CD4-positive, alpha-beta T cell treated with Interleukin-4 for 1 hour (primary cell): ENCODE data around the gene APOA1.
"Not testable (repeated sequence)": the region's sequence is repeated elsewhere in the genome, so short reads cannot be mapped to it uniquely, and the experiment has no call there.

Experiments used
- DNase-seq, 2 donors: peaks; one replicate each; pipeline ENCODE4 v3.0.0-alpha.2; 2020 to 2022

APOA1 gene

DNA sequence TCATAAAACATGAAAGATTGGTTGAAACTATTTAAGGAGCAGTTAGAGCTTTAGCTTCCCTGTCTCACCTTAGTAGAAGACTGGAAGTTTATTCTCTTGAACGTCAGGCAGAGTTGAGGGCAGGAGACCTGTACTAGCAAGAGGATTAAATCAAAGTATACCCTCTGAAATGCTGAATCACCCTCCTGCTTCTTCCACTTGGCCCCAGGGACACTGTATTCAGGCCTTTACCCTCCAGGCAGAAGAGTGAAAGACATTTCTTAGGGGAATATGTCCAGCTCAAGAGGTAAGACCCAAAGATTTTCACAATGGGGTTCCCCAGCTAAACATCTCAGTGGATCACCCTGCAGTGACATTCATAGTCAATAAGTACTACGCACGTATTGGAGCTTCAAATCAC lies 26.2 kb downstream of the APOA1 start:
- DNase-seq, result no peak

DNA sequence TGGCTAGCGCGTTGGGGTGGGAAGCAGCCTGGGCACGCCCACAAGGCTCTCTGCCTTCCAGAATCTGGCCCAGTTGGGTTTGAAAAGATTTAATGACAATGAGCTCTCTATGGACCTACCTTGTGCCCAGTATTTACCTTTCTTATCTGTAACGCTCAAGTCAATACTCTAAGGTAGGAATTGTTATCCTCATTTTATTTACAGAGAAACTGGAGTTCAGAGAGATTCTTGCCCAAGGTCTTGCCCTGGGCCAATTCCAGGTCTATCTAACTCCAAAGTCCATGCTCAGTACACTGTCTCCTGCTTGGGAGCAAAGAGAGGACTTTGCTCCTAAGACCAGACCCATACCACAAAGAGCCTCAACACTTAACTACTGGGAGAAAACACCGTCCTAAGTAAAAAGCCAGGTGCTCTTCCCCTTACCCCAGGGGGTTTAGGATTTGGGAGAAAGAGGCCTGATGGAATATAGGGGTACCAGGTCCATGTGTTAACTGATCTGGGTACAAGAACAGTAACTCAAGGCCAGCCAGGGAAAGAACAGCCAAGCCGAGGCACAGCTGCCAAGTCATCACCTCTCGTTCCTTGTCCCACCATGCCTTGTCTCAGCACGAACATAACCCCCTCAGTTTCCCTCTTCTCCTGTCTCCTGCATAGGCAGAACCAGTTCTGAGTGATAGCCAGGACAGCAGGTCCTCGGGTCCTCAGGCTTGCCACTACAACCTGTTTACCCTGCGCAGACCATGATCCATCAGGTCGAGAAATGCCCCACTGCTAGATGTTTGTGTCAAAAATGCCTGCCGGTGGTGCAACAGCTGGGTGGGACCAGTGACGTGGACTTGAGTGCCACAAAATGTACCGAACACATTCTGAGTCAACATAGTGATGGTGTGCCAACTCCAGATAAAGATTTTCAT lies 28.9 kb downstream of the APOA1 start:
- no peak for DNase-seq

DNA sequence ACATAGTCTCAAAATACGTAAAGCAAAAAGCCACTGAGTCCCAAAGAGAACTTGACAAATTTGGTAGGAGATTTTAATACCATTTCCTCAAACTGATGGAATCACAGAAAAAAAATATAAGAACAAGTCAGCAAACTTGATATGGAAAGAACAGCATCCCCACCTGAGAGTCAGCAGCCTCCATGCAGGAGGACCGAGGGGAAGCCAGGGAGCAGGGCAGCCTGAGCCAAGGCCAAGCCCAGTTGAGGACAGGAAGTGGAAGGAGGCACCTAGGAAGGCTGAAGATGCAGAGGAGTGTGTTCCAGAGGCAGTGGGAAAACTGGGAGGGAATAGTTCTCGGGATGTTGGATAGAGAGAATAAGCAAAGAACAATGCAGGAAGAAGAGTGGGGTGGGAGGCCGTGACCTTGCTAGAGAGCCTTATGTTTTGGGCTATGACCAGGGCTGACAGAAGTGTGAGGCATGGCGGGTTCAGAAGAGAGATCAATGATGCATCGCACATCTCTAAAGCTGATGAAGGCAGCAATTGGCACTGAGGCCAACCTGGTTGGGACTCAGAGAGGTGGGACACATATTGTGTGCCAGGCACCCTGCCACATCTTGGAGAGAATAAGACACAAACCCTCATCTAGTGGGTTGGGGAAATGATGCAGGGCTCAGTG lies 29.7 kb downstream of the APOA1 start:
- DNase-seq, result no peak

DNA sequence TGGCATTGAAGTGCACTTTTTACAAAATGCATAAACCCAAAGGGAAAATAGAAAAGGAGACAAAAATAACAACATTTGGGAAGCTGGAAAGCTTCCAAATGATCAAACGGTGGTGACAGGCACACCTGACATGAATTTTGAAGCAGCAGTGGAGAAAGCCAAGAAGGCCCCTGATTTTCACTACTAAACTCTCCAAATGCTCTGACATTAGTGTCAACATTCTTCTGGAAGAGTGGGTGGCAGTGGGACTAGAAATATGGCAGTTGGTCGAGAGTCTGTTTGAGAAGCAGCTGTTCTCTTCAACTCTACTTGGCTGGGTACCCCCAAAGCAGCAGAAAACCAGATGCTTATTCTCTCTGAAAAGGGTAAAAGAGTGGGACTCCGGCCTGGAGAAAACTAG lies 33.4 kb downstream of the APOA1 start:
- no peak for DNase-seq

DNA sequence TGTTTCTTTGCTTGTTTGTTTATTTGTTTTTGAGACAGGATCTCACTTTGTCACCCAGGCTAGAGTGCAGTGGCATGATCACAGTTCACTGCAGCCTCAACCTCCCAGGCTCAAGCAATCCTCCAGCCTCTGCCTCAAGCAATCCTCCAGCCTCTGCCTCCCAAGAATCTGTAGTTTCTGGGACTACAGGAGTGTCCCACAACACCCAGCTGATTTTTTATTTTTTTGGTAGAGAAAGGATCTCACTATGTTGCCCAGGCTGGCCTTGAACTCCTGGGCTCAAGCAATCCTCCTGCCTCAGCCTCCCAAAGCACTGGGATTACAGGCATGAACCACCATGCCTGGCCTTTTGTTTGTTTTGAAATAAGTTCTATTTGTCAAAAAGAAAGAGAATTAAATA lies 35.8 kb downstream of the APOA1 start:
- DNase-seq, result not testable (repeated sequence)

DNA sequence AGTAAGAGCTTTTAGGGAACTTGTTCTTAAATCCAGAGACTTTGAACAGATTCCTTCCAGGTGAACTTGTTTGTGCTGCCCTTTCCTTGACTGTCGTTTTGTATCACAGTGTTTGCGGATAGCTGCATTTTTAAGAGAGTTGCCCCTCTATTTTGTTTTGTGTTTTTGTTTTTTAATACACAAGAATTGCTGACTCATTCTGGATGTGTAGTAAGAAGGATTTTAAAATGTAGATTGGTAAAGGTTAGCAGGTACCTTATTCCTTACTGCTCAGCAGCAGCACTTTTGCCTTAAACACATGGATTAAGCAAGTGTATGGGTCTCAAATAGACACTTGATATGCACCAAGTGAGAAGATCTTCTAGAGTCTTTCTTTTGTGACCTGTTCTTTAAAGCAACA lies 36.8 kb downstream of the APOA1 start:
- no peak for DNase-seq

DNA sequence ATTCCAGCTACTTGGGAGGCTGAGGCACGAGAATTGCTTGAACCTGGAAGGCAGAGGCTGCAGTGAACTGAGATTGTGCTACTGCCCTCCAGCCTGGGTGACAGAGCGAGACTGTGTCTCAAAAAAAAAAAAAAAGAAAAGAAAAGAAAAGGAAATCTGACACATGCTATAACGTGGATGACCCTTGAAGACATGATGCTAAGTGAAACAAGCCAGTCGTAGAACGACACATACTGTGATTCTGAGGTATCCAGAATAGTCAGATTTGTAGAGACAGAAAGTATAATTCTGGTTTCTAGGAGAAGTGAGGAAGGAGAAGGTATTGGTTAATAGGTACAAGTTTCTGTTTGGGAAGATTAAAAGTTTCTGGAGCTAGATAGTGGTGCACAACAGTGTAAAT lies 39.1 kb downstream of the APOA1 start:
- no peak for DNase-seq

DNA sequence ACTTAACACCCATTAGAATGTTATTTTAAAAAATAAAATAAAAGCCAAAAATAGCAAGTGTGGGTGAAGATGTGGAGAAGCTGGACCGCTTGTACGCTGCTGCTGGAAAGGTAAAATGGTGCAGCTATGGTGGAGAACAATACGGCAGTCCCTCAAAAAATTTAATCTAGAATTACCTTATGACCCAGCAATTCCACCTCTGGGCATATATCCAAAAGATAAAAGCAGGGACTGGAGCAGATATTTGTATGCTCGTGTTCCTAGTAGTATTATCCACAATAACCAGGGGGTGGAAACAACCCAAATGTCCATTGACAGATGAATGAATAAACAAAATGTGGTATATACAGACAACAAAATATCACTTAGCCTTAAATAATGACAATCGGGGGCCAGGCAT lies 39.6 kb downstream of the APOA1 start:
- no peak for DNase-seq

DNA sequence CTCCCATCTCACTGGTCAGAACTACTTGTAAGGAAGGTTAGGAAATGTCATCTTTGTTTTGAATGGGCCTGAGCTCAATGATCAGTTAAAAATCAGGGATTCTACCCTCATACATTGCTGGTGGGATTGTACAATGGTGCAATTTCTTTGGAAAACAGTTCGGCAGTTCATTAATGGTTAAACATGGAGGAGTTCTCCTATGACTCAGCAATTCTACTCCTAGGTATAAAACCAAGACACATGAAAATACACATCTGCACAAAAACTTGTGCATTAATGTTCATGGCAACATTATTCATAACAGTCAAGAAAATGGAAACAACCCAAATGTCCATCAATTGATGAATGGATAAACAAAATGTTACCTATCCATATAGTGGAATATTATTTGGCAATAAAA lies 40.9 kb downstream of the APOA1 start:
- no peak for DNase-seq

DNA sequence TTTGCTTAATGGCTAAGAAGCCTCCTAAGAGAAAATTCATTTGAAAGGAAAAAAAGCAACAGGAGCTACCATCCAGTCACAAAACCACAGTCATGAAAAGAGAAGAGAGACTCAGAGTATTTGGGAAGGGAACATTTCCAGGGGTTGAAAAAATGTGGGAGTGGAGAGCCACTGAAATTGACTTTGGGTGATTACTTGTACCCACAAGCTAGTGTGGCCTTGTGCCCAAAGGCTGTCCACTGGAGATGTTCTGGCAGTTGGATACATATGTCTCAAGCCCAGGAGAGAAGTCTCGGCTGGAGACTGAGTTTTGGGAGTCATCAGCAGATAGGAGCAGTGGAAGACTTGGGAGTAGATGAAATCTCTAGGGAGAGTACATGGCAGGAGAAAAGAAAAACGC lies 42.6 kb downstream of the APOA1 start:
- no peak for DNase-seq

DNA sequence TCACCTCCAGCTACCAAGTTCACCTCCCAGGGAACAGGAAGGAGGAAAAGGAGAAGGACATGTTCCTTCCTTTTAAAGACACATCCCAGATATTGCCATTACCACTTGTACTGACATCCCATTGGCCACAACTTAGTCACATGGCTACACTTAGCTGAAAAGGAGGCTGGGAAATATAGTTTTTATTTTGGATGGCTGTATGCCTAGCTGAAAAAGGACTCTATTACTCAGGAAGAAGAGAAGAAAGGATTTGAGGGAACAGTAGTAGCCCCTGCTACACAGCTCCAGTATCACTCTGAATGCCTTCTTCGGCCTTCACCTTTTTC lies 43.7 kb downstream of the APOA1 start:
- DNase-seq, result no peak

DNA sequence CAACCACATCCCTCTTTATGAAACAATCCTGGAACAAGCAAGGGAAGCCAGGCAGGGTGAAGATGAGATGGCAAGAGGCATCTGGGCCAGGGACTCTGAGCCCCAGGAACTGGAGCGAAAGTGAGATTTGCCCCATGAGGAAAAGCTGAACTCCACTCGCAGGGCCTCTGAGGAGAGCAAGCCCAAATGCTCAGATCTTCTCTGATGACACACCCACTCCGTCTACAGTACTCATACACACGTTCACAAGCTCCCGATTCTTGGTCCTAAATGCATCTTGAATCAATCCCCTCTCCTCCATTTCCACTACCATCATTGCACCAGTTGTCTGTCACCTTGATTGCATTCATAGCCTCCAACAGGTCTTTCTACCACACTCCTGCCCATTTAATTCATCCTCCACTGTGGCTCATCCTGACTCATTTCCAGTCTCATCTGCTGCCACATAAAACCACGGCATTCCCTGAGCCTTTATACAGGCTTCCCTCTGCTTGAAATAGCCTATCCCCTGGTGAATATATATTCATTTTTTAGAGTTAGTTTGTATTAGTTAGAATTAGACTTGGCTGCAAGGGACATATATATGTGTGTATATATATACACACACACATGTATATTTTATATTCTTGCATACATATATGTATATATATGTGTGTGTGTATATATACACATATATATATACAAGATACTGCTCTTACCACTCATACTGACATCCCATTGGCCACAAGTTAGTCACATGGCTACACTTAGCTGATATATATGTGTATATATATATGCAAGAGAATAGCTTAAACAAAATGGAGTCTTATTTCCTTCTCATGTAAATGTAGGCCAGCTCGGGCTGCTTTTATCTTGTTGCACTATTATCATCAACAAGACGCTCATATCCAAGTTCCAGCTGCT lies 44.3 kb downstream of the APOA1 start:
- no peak for DNase-seq

DNA sequence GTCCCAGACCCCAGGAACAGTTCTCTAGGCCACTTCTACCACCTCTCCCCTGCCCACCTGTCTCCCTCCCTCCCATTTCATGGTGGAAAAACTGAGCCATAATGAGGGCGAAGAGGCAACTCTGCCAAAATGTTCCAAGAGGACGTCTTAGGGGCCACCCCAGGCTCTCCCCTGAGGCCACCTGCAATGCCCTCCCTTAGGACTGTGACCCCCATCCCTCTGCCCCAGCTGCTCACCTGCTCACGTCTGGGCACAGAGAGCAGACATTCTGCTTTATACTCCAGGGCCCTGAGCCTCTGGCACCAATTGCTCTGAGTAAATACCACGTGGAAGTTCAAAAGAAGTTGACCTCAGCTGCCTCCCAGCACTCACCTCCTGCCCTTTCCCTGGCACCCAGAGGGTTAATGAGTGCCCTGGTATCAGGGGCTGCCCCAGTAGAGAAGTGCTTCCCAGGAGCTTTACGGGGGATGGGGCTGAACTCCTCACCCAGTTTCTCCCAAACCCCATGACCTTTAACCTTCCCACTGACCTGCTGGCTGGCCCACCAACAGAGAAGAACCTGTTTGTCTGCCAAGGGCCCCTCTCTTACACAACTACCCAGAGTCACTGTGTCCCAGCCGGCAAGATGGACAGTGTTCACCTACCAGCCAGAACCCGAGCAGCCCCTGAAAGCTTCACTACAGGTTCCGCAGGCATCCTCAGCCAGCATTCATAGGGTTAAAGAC lies 45.1 kb downstream of the APOA1 start:
- no peak for DNase-seq

DNA sequence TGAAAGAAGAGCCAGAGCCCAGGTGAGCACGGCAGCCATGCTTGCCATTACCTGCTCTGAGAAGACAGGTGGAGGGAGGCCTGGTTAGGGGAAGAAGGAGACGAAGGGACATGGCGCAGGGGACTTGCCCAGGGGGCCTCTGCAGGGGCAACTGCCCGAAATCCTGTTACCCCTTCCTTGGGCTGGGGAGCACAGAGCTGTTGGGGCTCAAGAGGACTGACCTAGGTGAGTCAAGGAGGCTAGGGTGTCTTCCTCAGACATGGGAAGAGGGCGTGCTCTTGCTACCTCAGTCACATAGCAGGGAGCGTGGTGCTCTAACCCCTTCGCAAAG lies 45.6 kb downstream of the APOA1 start, which contains the start of gene APOA5:
APOA5 (minus strand) TSS at position 67 of the 331 bp plus-strand sequence; CDS start at position 48, 19 bp downstream.
- no peak for DNase-seq

DNA sequence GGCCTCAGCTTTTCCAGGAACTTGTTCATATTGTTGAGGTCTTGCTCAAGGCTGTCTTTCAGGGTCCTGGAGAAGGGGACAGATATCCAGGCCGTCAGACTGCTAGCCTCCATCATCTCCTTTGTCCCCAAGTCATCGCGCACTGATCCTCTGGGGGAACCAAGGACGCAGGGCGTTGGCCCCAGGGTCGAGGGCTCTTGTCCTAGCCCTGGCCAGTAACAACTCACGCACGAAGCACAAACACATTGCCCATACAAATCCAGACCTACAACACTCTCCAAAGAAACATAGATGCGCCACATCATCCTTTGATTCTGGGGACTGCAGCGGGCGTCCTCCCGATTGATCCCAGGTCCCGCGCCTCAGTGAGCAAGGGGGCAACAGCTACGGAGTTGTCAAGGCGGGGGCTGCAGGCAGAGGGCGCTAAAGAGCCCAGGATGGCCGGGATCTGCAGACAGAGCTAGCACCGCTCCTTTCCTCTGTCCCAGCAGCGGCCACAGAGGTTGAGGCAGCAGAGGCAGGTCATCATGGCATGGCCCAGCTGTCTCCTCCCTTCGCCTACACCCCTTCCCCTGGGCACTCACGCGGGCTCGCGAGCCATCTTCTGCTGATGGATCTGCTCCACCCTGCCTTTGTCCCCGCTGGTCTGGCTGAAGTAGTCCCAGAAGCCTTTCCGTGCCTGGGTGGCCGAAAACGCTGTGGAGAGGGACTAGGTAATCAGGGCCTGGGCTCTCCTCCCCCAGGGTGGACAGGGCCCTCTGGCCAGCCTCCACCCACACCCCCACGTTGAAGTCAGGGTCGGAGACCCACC lies 46.2 kb downstream of the APOA1 start:
- peak; percentile 73 to 77 for DNase-seq

DNA sequence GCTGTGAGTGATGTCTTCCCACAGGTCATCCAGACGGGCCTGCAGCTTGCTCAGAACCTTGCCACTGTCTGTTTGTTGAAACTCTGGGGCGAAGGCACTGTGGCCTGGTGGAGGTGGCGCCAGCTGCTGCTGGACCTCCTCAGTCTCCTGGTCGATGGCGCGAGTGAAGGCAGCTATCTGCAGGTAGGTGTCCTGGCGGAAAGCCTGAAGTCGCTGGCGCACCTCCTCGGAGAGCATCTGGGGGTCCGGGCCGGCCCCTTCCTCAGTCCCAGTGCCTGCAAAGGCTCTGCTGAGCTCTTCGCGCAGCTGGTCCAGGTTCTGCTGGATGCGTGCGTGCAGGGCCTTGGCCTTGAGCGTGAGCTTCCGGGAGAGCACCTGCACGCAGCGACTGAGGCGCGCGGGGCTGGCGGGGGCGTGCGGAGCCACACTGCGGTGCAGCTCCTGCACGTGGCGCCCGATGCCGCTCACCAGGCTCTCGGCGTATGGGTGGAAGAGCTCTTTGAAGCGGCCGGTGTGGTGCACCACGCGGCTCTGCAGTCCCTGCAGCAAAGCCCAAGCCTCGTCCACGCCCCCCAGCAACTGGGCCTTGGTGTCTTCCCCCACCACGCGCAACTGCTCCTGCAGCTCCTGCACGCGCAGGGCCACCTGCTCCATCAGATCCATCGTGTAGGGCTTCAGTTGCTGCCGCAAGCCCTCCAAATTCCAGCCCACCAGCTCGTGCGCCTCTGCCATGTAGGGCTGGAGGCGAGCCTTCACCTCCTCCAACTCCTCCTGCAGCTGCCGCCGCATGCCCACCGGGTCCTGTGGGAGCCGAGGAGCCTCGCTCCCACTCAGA lies 47.0 kb downstream of the APOA1 start:
- DNase-seq, result no peak

DNA sequence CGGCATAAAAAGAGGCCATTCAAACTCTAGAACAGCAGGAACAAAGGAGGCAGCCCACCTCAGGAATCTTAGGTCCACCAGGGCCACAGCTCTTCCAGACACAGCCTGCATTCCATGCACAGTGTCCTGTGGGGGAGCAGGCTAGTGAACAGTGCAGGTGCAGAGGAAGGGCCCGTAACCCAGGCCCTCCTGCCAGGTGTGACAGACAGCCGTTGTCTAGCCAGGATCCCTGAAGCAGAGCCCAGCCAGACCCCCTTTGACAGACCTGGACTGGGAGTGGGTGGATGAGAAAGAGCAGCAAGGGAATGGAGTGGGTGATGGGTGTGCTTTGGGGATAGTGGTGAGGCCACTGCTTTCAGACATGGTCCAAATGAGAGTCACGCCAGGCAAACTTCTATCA lies 48.4 kb downstream of the APOA1 start:
- no peak for DNase-seq

DNA sequence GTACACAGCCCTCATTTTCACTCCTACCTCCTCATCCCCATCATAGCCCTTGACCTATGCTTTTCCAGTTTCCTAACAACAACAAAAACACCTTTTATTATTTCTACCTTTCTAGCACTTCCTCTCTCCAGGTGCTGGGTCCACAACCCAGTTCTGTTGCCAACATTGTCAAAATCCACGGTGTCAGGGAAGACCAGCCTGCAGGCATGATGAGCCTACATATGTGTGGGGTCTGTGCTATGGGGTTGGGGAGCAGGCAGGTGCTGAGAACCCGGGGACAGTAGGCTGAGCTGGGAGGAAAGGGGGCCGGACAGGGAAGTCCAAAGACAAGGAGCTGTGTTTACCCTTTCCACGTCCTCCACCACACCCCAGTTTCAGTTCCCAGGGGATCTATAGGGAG lies 48.9 kb downstream of the APOA1 start:
- no peak for DNase-seq

DNA sequence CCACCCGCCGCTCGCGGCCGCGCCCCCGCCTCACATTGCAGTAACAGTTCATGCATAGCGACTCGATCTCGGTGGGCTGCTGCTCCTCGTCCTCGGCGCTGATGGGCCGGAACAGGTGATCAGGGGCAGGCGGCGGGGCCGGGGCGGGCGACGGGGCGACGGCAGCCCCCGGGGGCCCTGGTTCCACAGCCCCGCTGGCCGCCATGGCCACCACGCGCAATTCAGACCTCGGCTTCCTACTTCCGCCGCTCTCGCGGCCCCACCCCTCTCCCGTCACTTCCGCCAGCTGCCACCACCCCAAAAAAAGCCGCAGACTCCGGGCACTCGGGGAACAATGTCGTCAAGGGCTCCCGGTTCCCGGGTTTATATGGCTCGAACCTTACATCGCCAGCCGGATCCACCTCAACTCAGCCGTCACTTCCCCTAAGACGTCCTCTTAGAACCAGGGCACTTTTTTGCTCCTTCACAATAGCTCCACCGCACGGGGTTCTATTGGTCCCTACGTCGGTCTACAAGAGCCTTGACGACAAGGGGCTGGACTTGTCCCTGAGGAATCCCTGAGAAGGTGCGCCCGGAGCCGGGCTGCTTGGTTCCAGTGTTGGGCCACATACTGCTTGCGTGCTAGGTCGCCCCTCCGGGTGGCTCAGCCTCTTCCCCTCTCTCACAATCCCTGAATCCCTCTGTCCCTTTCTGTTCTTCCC lies 49.5 kb downstream of the APOA1 start, which contains the start of gene ZPR1:
ZPR1 (minus strand) TSS at position 238 of the 701 bp plus-strand sequence; CDS start at position 205, 33 bp downstream.
- peak; percentile 87 to 89 for DNase-seq

DNA sequence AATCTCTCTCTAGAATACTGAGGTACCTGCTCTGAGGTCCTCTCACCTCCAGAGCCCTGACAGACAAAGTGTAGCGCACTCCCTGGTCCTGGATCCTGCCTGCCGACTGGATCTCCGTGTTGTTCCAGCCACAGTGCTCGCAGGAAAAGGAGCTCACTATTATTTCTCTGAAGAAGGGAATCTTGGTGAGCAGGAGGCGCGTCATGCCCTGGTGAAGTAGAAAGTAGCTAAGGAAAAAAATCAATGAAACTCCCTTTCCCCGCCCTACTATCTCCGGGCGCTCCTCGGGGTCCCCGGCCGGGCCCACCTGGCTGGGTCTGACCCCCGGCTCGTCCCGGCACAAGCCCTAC lies 50.0 kb downstream of the APOA1 start:
- no peak for DNase-seq
